SK-N-SH (cell line): ENCODE measurements around the gene LRSAM1. TPM values are rescaled to one million over a fixed set of nuclear protein-coding genes. Genes with fewer than 3 reads are reported as not detected.

Experiments used
- CTCF ChIA-PET: fragments of 300-600, 350-600 bp; formaldehyde crosslinking; extraction: SDS; loops from one replicate; lab custom pipeline; 2021; lab: Yijun Ruan, JAX
- POLR2A ChIA-PET: fragments of 350-600 bp; sonication (Branson Sonifier 250); formaldehyde crosslinking; extraction: SDS; loops from one replicate; lab custom pipeline; 2020; ENCODE audit warnings: antibody characterized with exemption, inconsistent platforms; lab: Yijun Ruan, JAX
- DNase-seq: peaks from one replicate; pipeline ENCODE4 v3.0.0; 2012
- H2AFZ ChIP-seq: fragments of 200-600 bp; sonication (generic); 2 replicates; pipeline ENCODE4 v1.8.1; 2016; ENCODE audit warnings: antibody characterized with exemption, mild to moderate bottlenecking, low read depth
- H3F3A ChIP-seq: fragments of 200-600 bp; sonication (generic); replicated peaks from 2 replicates; pipeline ENCODE3; 2016; ENCODE audit warnings: antibody characterized with exemption, mild to moderate bottlenecking; ENCODE audit not compliant: insufficient read depth
- H3K27ac ChIP-seq, 2 experiments: fragments of 200-500 bp in 1 of 2; fragments of 200-600 bp in 1 of 2; sonication (Bioruptor generic) in 1 of 2; sonication (generic), shearing (Covaris generic) in 1 of 2; 2 replicates each; pipeline versions ENCODE4 v1.5.1 to v1.6.1; 2014 to 2016; ENCODE audit warnings: low read depth in 2 of 2, inconsistent platforms in 1 of 2, low read length in 1 of 2, mild to moderate bottlenecking in 1 of 2, mixed read lengths in 1 of 2
- H3K27me3 ChIP-seq: fragments of 200-600 bp; sonication (generic), shearing (Covaris generic); 2 replicates; pipeline ENCODE4 v1.6.1; 2016; ENCODE audit warnings: mixed run types; ENCODE audit not compliant: insufficient read depth
- H3K36me3 ChIP-seq, 2 experiments: fragments of 200-500 bp in 1 of 2; fragments of 200-600 bp in 1 of 2; sonication (Bioruptor generic) in 1 of 2; sonication (generic) in 1 of 2; replicated peaks in 1 of 2; 2 replicates each; pipeline versions ENCODE3 to v1.5.1; 2014 to 2016; ENCODE audit warnings: low read length in 1 of 2, mild to moderate bottlenecking in 1 of 2; ENCODE audit not compliant: insufficient read depth in 2 of 2, control insufficient read depth in 1 of 2
- H3K4me1 ChIP-seq, 2 experiments: fragments of 200-500 bp in 1 of 2; fragments of 200-600 bp in 1 of 2; sonication (Bioruptor generic) in 1 of 2; sonication (generic), shearing (Covaris generic) in 1 of 2; 2 replicates each; pipeline versions ENCODE4 v1.5.1 to v1.6.1; 2014 to 2016; ENCODE audit warnings: low read depth in 1 of 2, low read length in 1 of 2, mixed run types in 1 of 2; ENCODE audit not compliant: insufficient read depth in 2 of 2, control insufficient read depth in 1 of 2
- H3K4me2 ChIP-seq: fragments of 200-600 bp; sonication (generic), shearing (Covaris generic); 2 replicates; pipeline ENCODE4 v1.6.1; 2017; ENCODE audit warnings: mixed run types
- H3K4me3 ChIP-seq, 2 experiments: fragments of 200-500 bp in 1 of 2; fragments of 200-600 bp in 1 of 2; sonication (Bioruptor generic) in 1 of 2; sonication (generic), shearing (Covaris generic) in 1 of 2; 2 replicates each; pipeline versions ENCODE4 v1.5.1 to v1.8.1; 2014 to 2016; ENCODE audit warnings: low read depth in 2 of 2, inconsistent platforms in 1 of 2, low read length in 1 of 2, mild to moderate bottlenecking in 1 of 2, mixed read lengths in 1 of 2, moderate library complexity in 1 of 2
- H3K79me2 ChIP-seq: fragments of 200-600 bp; sonication (generic); 2 replicates; pipeline ENCODE4 v1.8.1; 2017; ENCODE audit warnings: mild to moderate bottlenecking; ENCODE audit not compliant: insufficient read depth
- H3K9ac ChIP-seq: fragments of 200-600 bp; sonication (generic); 2 replicates; pipeline ENCODE4 v1.6.1; 2017; ENCODE audit warnings: mixed run types
- H3K9me2 ChIP-seq: fragments of 200-600 bp; sonication (generic); 2 replicates; pipeline ENCODE4 v1.6.1; 2017; ENCODE audit warnings: mixed run types
- H3K9me3 ChIP-seq: fragments of 200-600 bp; sonication (generic); 2 replicates; pipeline ENCODE4 v1.6.1; 2017; ENCODE audit warnings: mixed run types, mild to moderate bottlenecking, moderate library complexity
- H4K20me1 ChIP-seq: fragments of 200-600 bp; sonication (generic); 2 replicates; pipeline ENCODE4 v1.6.1; 2017; ENCODE audit warnings: mild to moderate bottlenecking, mixed run types; ENCODE audit not compliant: insufficient read depth
- CHD2 ChIP-seq: fragments of 150-350 bp; IDR thresholded peaks from 2 replicates; pipeline ENCODE4 v1.6.1; 2018; ENCODE audit warnings: low read length; ENCODE audit not compliant: partially characterized antibody
- FOXJ3 ChIP-seq: sonication (generic); formaldehyde crosslinking; IDR thresholded peaks from 2 replicates; pipeline ENCODE4 v1.5.1; 2020; ENCODE audit warnings: mild to moderate bottlenecking, missing genetic modification reagents
- GABPA ChIP-seq: IDR thresholded peaks from 2 replicates; pipeline ENCODE4 v1.4.0; 2012; ENCODE audit warnings: low read depth, mild to moderate bottlenecking
- GATA2 ChIP-seq: sonication (generic); formaldehyde crosslinking; IDR thresholded peaks from 2 replicates; pipeline ENCODE4 v1.5.0; 2020; ENCODE audit warnings: mild to moderate bottlenecking, missing genetic modification reagents
- NFIC ChIP-seq: IDR thresholded peaks from 2 replicates; pipeline ENCODE4 v1.4.0; 2012; ENCODE audit warnings: borderline replicate concordance
- POLR2AphosphoS5 ChIP-seq: IDR thresholded peaks from 2 replicates; pipeline ENCODE4 v1.6.1; 2012; ENCODE audit warnings: low read depth, low read length
- RFX5 ChIP-seq: IDR thresholded peaks from 2 replicates; pipeline ENCODE4 v1.6.1; 2012; ENCODE audit warnings: mild to moderate bottlenecking, improper control_type of control experiment, low read length
- SIN3A ChIP-seq: IDR thresholded peaks from 2 replicates; pipeline ENCODE4 v1.6.1; 2012; ENCODE audit warnings: low read depth, mild to moderate bottlenecking, low read length, moderate library complexity, borderline replicate concordance
- TAF1 ChIP-seq: IDR thresholded peaks from 2 replicates; pipeline ENCODE4 v1.6.1; 2012; ENCODE audit warnings: low read depth, mild to moderate bottlenecking, low read length, moderate library complexity, borderline replicate concordance
- TCF12 ChIP-seq: IDR thresholded peaks from 2 replicates; pipeline ENCODE4 v1.4.0; 2012
- YY1 ChIP-seq: IDR thresholded peaks from 2 replicates; pipeline ENCODE4 v1.4.0; 2012; ENCODE audit warnings: low read depth, mild to moderate bottlenecking
- WGBS: methylation state at CpG from one replicate; pipeline ENCODE4 v1.1.6; 2017; ENCODE audit warnings: low lambda C conversion rate; 5-methylcytosine and 5-hydroxymethylcytosine counted together
- polyA plus RNA-seq, 3 experiments: library from polyadenylated mRNA; depleted of rRNA; stranded (reverse); fragments of >200 nt; gene quantifications; 2 replicates each; pipeline ENCODE4 v1.2.3, GENCODE V29; 2012
- TF ChIP-seq, protein P1 (sequence below): IDR thresholded peaks from 2 replicates; pipeline ENCODE4 v1.4.0; 2012; ENCODE audit warnings: low read depth, borderline replicate concordance
- TF ChIP-seq, protein P2 (sequence below): fragments of 200-600 bp; sonication (generic); IDR thresholded peaks from 2 replicates; pipeline ENCODE4 v1.6.1; 2017; ENCODE audit warnings: antibody characterized with exemption, mild to moderate bottlenecking, moderate library complexity
- TF ChIP-seq, protein P3 (sequence below): fragments of 150-350 bp; IDR thresholded peaks from 2 replicates; pipeline ENCODE4 v1.6.1; 2016; ENCODE audit warnings: mild to moderate bottlenecking, low read depth, low read length

Gene LRSAM1
- polyA plus RNA-seq, 1 of the 3 experiments (the other 2 are of a cell fraction): 8.0 TPM

DNA sequence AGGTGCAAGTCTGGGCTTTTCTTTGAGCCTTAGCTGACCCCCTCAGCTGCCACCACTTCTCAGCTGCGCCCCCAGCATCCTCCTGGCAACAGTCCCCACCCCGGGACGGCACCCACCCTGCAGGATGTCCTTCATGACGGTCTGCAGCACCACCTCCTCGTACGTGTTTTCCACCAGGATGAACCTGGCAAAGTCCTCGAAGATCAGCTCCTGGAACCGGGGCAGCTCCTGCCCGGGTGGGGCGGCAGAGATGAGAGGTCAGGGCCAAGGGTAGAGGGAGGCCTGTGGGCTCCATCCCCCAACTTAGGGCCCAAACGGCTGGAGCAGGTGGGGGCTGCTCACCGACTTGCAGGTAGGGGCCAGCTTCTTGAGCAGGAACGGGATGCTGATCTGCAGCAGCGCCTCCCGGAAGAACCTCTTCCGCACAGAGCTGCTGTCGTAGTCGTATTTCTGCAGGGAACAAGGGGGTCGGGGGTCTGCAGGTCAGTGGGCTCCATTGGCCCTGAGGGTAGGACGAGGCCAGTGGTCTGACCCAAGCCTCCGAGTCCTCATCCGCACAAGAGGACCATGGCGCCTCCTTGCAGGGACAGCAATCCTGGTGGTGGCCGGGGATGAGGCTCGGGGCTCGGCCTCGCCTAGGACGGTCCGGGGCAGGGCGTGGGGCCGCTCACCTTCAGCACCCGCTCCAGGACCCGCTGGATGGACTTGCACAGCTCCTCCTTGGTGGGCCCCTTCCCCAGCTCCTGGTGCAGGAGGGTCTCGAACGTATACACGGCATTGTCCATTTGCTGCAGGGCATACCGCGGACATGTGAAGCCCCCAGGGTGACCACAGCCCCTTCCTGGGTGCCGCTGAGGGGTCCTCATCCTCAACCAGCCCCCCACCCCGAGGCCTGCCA is 56.7 kb downstream of the LRSAM1 start (continued):
- TF ChIP-seq, protein P1, sequence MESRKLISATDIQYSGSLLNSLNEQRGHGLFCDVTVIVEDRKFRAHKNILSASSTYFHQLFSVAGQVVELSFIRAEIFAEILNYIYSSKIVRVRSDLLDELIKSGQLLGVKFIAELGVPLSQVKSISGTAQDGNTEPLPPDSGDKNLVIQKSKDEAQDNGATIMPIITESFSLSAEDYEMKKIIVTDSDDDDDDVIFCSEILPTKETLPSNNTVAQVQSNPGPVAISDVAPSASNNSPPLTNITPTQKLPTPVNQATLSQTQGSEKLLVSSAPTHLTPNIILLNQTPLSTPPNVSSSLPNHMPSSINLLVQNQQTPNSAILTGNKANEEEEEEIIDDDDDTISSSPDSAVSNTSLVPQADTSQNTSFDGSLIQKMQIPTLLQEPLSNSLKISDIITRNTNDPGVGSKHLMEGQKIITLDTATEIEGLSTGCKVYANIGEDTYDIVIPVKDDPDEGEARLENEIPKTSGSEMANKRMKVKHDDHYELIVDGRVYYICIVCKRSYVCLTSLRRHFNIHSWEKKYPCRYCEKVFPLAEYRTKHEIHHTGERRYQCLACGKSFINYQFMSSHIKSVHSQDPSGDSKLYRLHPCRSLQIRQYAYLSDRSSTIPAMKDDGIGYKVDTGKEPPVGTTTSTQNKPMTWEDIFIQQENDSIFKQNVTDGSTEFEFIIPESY: no peak
- no peak for TF ChIP-seq TAF1
- TF ChIP-seq GATA2: no peak
- TF ChIP-seq RFX5: no peak
- TF ChIP-seq FOXJ3 (CRISPR knock-in tag): no peak
- no peak for TF ChIP-seq POLR2AphosphoS5
- no peak for TF ChIP-seq GABPA
- TF ChIP-seq TCF12: no peak
- TF ChIP-seq YY1: no peak
- no peak for TF ChIP-seq CHD2

DNA sequence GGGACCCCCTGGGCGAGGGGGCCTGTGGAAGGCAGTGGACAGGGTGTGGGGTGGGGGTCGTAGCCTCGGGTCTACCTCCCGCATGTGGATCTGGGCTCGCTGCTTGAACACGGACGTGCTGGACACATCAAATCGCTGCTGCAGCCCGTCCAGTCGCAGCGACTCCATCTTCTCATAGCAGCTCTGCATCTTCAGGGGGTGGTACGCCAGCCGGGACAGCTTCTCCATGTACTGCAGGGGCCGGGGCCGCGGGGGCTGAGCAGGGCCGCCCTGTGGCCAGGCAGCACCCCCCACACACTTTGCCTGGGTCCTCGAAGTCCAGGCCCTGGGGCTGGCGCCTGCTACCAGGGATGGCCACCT is 57.6 kb downstream of the LRSAM1 start:
- peaks cover 50 to 51% of the 10 kb centered on the region in 2 experiments for H3K36me3 ChIP-seq
- no peaks in the 10 kb centered on the region for H3K9me3 ChIP-seq
- H3K4me1 ChIP-seq: peaks cover 10 to 12% of the 10 kb centered on the region in 2 experiments; a peak in 2 of 4 replicates
- no peak overlapping the region for H3K27ac ChIP-seq
- 95% methylated on average over 14 of the region's 19 CpGs for WGBS
- peaks cover 59% of the 10 kb centered on the region for H3K79me2 ChIP-seq
- no peak overlapping the region for H3K4me3 ChIP-seq
- no peak overlapping the region for H3K9ac ChIP-seq
- CTCF ChIA-PET: interaction anchor here (0.7 to 14.3 kb wide), 4 partner anchors 13 to 226 kb away, joined by 3 to 277 read pairs (median 4); partner anchors contain the start of gene TOR2A
- H4K20me1 ChIP-seq: no peaks in the 10 kb centered on the region
- POLR2A ChIA-PET: no interaction called here
- no peak for DNase-seq
- no peak overlapping the region for H2AFZ ChIP-seq
- H3K4me2 ChIP-seq: no peak overlapping the region
- H3K9me2 ChIP-seq: no peaks in the 10 kb centered on the region
- H3K27me3 ChIP-seq: no peaks in the 10 kb centered on the region
- peaks cover 40% of the 10 kb centered on the region for H3F3A ChIP-seq
- TF ChIP-seq NFIC (no peak), RFX5 (no peak), SIN3A (no peak), TAF1 (no peak)
- TF ChIP-seq, protein P2, sequence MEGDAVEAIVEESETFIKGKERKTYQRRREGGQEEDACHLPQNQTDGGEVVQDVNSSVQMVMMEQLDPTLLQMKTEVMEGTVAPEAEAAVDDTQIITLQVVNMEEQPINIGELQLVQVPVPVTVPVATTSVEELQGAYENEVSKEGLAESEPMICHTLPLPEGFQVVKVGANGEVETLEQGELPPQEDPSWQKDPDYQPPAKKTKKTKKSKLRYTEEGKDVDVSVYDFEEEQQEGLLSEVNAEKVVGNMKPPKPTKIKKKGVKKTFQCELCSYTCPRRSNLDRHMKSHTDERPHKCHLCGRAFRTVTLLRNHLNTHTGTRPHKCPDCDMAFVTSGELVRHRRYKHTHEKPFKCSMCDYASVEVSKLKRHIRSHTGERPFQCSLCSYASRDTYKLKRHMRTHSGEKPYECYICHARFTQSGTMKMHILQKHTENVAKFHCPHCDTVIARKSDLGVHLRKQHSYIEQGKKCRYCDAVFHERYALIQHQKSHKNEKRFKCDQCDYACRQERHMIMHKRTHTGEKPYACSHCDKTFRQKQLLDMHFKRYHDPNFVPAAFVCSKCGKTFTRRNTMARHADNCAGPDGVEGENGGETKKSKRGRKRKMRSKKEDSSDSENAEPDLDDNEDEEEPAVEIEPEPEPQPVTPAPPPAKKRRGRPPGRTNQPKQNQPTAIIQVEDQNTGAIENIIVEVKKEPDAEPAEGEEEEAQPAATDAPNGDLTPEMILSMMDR: no peak
- TF ChIP-seq, protein P3, sequence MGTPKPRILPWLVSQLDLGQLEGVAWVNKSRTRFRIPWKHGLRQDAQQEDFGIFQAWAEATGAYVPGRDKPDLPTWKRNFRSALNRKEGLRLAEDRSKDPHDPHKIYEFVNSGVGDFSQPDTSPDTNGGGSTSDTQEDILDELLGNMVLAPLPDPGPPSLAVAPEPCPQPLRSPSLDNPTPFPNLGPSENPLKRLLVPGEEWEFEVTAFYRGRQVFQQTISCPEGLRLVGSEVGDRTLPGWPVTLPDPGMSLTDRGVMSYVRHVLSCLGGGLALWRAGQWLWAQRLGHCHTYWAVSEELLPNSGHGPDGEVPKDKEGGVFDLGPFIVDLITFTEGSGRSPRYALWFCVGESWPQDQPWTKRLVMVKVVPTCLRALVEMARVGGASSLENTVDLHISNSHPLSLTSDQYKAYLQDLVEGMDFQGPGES: no peak
